Measurements from ENCODE around the gene LHPP.

DNA sequence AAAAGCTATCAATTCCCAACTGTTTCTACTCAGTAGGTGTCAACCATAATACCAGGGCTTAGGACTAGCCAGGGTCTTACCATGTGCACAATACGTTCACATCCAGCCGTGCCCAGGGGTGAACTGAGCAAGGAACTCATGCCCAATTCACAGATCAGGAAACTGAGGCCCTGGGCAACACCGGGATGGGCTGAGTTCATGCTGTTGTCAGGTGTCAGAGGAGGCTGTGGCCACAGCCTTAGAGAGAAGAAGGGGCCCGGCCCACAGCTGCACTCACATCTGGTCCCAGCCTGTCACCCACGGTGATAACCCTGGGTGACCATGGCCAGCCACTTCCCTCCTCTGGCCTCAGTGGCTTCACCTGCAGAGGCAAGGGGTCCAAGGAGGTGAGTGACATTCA lies 190.6 kb downstream of the LHPP start:
- TF ChIP-seq, protein P1, sequence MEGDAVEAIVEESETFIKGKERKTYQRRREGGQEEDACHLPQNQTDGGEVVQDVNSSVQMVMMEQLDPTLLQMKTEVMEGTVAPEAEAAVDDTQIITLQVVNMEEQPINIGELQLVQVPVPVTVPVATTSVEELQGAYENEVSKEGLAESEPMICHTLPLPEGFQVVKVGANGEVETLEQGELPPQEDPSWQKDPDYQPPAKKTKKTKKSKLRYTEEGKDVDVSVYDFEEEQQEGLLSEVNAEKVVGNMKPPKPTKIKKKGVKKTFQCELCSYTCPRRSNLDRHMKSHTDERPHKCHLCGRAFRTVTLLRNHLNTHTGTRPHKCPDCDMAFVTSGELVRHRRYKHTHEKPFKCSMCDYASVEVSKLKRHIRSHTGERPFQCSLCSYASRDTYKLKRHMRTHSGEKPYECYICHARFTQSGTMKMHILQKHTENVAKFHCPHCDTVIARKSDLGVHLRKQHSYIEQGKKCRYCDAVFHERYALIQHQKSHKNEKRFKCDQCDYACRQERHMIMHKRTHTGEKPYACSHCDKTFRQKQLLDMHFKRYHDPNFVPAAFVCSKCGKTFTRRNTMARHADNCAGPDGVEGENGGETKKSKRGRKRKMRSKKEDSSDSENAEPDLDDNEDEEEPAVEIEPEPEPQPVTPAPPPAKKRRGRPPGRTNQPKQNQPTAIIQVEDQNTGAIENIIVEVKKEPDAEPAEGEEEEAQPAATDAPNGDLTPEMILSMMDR (IDR thresholded peaks at IDR 0.05): no peak
- no peak for TF ChIP-seq POLR2A (IDR thresholded peaks at IDR 0.05)
